H1 (cell line): ENCODE measurements around the gene MCF2L2.

Experiments
- CBX5 ChIP-seq: fragments of 300-800, 300-1000 bp; sonication (generic); IDR thresholded peaks from 2 replicates; pipeline ENCODE4 v1.7.1; 2016; ENCODE audit warnings: antibody characterized with exemption, low read length, low read depth
- EP300 ChIP-seq, 2 experiments: IDR thresholded peaks; 1 replicate in 1 of 2; 2 replicates in 1 of 2; pipeline ENCODE4 v1.6.1; 2011 to 2012; ENCODE audit warnings: low read depth in 2 of 2, low read length in 2 of 2, mild to moderate bottlenecking in 2 of 2, borderline replicate concordance in 1 of 2, inconsistent platforms in 1 of 2, moderate library complexity in 1 of 2
- GABPA ChIP-seq: IDR thresholded peaks from 2 replicates; pipeline ENCODE4 v1.6.1; 2011; ENCODE audit warnings: mild to moderate bottlenecking, low read length, moderate library complexity, borderline replicate concordance; ENCODE audit not compliant: insufficient read depth
- POLR2A ChIP-seq, 2 experiments: IDR thresholded peaks; 1 replicate in 1 of 2; 2 replicates in 1 of 2; pipeline ENCODE4 v1.6.1; 2011; ENCODE audit warnings: low read depth in 2 of 2, low read length in 2 of 2, mild to moderate bottlenecking in 2 of 2; ENCODE audit errors: control extremely low read depth in 1 of 2
- RNF2 ChIP-seq: fragments of 200-900, 300-1000 bp; sonication (generic); IDR thresholded peaks from 2 replicates; pipeline ENCODE4 v1.7.1; 2016; ENCODE audit warnings: borderline replicate concordance, low read depth, mild to moderate bottlenecking, antibody characterized with exemption, low read length; ENCODE audit not compliant: poor library complexity, severe bottlenecking; ENCODE audit errors: missing control alignments
- SRF ChIP-seq: IDR thresholded peaks from 2 replicates; pipeline ENCODE4 v1.6.1; 2011; ENCODE audit warnings: mild to moderate bottlenecking, low read depth, low read length, moderate library complexity
- TAF7 ChIP-seq: optimal IDR thresholded peaks from 2 replicates; pipeline ENCODE3; 2011; ENCODE audit warnings: low read depth, mild to moderate bottlenecking, inconsistent platforms, low read length, moderate library complexity, borderline replicate concordance
- TBP ChIP-seq: IDR thresholded peaks from 2 replicates; pipeline ENCODE4 v1.6.1; 2011; ENCODE audit warnings: low read depth, low read length, improper control_type of control experiment
- TF ChIP-seq, protein P1 (sequence below): fragments of 300-600 bp; sonication (generic); IDR thresholded peaks from 2 replicates; pipeline ENCODE4 v1.7.1; 2012; ENCODE audit warnings: low read length, moderate library complexity, mild to moderate bottlenecking, inconsistent platforms; ENCODE audit not compliant: insufficient replicate concordance
- TF ChIP-seq, protein P2 (sequence below), 3 experiments: IDR thresholded peaks; 1 replicate in 2 of 3; 2 replicates in 1 of 3; pipeline versions ENCODE4 v1.5.1 to v1.6.1; 2011; ENCODE audit warnings: low read length in 3 of 3, mild to moderate bottlenecking in 3 of 3, inconsistent platforms in 2 of 3, low read depth in 1 of 3, moderate library complexity in 1 of 3; ENCODE audit not compliant: insufficient read depth in 1 of 3; ENCODE audit errors: control extremely low read depth in 1 of 3

DNA sequence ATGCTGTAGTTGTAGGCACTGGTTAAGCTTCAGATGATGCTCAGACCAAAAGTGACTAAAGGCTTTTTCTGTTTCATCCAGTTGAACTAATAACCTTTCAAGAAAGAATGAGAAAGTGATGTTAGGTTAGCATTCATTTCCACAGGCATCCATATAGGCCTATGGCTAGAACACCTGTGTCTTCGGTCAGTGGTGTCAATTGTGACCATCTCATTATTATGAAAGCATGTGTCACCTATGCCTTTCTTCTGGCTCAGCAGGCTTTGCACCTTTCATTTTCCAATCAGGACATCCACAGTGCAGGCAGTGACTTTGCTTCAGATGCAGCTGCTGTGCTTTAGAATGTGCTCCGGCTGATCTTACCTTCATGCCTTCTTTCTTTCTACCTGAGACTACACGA lies 117.5 kb downstream of the MCF2L2 start:
- TF ChIP-seq, protein P1, sequence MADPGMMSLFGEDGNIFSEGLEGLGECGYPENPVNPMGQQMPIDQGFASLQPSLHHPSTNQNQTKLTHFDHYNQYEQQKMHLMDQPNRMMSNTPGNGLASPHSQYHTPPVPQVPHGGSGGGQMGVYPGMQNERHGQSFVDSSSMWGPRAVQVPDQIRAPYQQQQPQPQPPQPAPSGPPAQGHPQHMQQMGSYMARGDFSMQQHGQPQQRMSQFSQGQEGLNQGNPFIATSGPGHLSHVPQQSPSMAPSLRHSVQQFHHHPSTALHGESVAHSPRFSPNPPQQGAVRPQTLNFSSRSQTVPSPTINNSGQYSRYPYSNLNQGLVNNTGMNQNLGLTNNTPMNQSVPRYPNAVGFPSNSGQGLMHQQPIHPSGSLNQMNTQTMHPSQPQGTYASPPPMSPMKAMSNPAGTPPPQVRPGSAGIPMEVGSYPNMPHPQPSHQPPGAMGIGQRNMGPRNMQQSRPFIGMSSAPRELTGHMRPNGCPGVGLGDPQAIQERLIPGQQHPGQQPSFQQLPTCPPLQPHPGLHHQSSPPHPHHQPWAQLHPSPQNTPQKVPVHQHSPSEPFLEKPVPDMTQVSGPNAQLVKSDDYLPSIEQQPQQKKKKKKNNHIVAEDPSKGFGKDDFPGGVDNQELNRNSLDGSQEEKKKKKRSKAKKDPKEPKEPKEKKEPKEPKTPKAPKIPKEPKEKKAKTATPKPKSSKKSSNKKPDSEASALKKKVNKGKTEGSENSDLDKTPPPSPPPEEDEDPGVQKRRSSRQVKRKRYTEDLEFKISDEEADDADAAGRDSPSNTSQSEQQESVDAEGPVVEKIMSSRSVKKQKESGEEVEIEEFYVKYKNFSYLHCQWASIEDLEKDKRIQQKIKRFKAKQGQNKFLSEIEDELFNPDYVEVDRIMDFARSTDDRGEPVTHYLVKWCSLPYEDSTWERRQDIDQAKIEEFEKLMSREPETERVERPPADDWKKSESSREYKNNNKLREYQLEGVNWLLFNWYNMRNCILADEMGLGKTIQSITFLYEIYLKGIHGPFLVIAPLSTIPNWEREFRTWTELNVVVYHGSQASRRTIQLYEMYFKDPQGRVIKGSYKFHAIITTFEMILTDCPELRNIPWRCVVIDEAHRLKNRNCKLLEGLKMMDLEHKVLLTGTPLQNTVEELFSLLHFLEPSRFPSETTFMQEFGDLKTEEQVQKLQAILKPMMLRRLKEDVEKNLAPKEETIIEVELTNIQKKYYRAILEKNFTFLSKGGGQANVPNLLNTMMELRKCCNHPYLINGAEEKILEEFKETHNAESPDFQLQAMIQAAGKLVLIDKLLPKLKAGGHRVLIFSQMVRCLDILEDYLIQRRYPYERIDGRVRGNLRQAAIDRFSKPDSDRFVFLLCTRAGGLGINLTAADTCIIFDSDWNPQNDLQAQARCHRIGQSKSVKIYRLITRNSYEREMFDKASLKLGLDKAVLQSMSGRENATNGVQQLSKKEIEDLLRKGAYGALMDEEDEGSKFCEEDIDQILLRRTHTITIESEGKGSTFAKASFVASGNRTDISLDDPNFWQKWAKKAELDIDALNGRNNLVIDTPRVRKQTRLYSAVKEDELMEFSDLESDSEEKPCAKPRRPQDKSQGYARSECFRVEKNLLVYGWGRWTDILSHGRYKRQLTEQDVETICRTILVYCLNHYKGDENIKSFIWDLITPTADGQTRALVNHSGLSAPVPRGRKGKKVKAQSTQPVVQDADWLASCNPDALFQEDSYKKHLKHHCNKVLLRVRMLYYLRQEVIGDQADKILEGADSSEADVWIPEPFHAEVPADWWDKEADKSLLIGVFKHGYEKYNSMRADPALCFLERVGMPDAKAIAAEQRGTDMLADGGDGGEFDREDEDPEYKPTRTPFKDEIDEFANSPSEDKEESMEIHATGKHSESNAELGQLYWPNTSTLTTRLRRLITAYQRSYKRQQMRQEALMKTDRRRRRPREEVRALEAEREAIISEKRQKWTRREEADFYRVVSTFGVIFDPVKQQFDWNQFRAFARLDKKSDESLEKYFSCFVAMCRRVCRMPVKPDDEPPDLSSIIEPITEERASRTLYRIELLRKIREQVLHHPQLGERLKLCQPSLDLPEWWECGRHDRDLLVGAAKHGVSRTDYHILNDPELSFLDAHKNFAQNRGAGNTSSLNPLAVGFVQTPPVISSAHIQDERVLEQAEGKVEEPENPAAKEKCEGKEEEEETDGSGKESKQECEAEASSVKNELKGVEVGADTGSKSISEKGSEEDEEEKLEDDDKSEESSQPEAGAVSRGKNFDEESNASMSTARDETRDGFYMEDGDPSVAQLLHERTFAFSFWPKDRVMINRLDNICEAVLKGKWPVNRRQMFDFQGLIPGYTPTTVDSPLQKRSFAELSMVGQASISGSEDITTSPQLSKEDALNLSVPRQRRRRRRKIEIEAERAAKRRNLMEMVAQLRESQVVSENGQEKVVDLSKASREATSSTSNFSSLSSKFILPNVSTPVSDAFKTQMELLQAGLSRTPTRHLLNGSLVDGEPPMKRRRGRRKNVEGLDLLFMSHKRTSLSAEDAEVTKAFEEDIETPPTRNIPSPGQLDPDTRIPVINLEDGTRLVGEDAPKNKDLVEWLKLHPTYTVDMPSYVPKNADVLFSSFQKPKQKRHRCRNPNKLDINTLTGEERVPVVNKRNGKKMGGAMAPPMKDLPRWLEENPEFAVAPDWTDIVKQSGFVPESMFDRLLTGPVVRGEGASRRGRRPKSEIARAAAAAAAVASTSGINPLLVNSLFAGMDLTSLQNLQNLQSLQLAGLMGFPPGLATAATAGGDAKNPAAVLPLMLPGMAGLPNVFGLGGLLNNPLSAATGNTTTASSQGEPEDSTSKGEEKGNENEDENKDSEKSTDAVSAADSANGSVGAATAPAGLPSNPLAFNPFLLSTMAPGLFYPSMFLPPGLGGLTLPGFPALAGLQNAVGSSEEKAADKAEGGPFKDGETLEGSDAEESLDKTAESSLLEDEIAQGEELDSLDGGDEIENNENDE = no peak
- TF ChIP-seq TAF7 (no peak), SRF (no peak), RNF2 (no peak), EP300 (IDR thresholded peaks at IDR 0.05; ENCODE audit: borderline replicate concordance in 1 of 2, low read depth in 2 of 2, low read length in 2 of 2) (no peak), CBX5 (no peak), TBP (no peak), GABPA (no peak), POLR2A (IDR thresholded peaks at IDR 0.05; ENCODE audit: control extremely low read depth in 1 of 2, low read depth in 2 of 2, low read length in 2 of 2) (no peak)
- TF ChIP-seq, protein P2, sequence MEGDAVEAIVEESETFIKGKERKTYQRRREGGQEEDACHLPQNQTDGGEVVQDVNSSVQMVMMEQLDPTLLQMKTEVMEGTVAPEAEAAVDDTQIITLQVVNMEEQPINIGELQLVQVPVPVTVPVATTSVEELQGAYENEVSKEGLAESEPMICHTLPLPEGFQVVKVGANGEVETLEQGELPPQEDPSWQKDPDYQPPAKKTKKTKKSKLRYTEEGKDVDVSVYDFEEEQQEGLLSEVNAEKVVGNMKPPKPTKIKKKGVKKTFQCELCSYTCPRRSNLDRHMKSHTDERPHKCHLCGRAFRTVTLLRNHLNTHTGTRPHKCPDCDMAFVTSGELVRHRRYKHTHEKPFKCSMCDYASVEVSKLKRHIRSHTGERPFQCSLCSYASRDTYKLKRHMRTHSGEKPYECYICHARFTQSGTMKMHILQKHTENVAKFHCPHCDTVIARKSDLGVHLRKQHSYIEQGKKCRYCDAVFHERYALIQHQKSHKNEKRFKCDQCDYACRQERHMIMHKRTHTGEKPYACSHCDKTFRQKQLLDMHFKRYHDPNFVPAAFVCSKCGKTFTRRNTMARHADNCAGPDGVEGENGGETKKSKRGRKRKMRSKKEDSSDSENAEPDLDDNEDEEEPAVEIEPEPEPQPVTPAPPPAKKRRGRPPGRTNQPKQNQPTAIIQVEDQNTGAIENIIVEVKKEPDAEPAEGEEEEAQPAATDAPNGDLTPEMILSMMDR (IDR thresholded peaks at IDR 0.05; ENCODE audit: control extremely low read depth in 1 of 3, insufficient read depth in 1 of 3, low read depth in 1 of 3, low read length in 3 of 3) = no peak
